H1 (cell line): ENCODE measurements around the gene FAM228A. TPM values are rescaled to one million over a fixed set of nuclear protein-coding genes. Genes with fewer than 3 reads are reported as not detected.

Source experiments
- CREB1 ChIP-seq: IDR thresholded peaks from 2 replicates; pipeline ENCODE4 v1.6.1; 2012; ENCODE audit warnings: inconsistent platforms
- PHF8 ChIP-seq: fragments of 200-600 bp; sonication (generic); conservative IDR thresholded peaks from 2 replicates; pipeline ENCODE4 v1.7.1; 2012; ENCODE audit warnings: low read depth, mild to moderate bottlenecking, inconsistent platforms, low read length, moderate library complexity
- SP1 ChIP-seq: IDR thresholded peaks from 2 replicates; pipeline ENCODE4 v1.6.1; 2011; ENCODE audit warnings: low read depth, low read length
- polyA plus RNA-seq, 7 experiments: library from polyadenylated mRNA; depleted of rRNA in 3 of 7; stranded (reverse) in 5 of 7; unstranded in 2 of 7; fragments of >200 nt in 5 of 7; fragments of 200-250 nt in 2 of 7; gene quantifications; 1 replicate in 5 of 7; 2 replicates in 1 of 7; 4 replicates in 1 of 7; pipeline versions ENCODE4 v1.2.1 to v1.2.3, GENCODE V29; 2011 to 2013; ENCODE audit warnings: missing spikeins in 2 of 7, mixed read lengths in 2 of 7
- total RNA-seq: library from RNA; stranded (reverse); fragmentation: NEBNext Ultra II Directional; extraction: Animal tissue kit (Norgen Biotek cat#: 25700); gene quantifications from 2 replicates; pipeline ENCODE4 v1.2.1, GENCODE V29; 2021
- TF ChIP-seq, protein P1 (sequence below): IDR thresholded peaks from 2 replicates; pipeline ENCODE4 v1.6.1; 2011; ENCODE audit warnings: low read length, improper control_type of control experiment

The FAM228A gene
- total and polyA plus RNA-seq, 2 of the 8 experiments (the other 6 are each of a cell fraction or from before 2014, with no cell fraction given) = not detected

DNA sequence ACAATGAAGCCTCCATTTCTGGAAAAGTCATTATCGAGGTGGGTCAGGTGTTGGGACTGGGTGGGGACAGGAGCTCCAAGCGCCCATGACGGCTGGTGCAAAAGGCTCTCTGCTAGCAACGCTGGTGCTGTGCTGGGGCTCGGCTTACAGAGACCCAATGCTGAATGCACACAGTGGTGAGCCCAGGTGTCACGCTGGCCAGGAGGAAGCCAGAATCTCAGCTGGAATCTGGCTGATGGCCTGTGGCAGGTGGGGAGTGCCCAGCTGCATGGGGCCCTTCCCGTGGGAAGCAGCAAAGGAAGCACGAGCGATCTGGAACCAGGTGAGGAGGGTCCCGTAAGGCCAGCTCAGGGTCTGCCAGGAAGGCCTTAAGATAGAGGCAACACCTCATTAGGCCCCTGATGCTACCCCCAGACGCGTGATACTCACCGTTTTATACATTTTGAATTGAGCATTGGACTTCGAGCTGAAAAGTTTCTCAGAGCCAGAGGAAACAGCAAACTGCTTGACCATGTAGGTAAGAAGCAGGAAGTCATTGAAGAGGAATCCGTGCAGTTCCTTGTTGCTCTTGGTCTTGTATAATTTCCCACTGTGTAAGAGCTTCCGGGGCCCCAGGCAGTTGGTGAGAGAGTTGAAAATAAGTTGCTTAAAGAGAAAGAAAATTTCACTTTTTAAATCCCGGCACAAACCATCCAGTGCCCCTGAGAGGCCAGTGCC is 34.7 kb downstream of the FAM228A start (continued):
- TF ChIP-seq, protein P1, sequence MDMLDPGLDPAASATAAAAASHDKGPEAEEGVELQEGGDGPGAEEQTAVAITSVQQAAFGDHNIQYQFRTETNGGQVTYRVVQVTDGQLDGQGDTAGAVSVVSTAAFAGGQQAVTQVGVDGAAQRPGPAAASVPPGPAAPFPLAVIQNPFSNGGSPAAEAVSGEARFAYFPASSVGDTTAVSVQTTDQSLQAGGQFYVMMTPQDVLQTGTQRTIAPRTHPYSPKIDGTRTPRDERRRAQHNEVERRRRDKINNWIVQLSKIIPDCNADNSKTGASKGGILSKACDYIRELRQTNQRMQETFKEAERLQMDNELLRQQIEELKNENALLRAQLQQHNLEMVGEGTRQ = no peak
- TF ChIP-seq SP1 (no peak), PHF8 (no peak), CREB1 (no peak)
